Activated T-cell treated with anti-CD3 and anti-CD28 coated beads for 4 hours (primary cell): ENCODE results near the gene COL28A1.
"Not testable (repeated sequence)": the region's sequence is repeated elsewhere in the genome, so short reads cannot be mapped to it uniquely, and the experiment has no call there.

Experiments
- DNase-seq: peaks from one replicate; pipeline ENCODE4 v3.0.0-alpha.2; 2020

Gene COL28A1

GRCh38 chr7:7535691-7536090, at the start of gene COL28A1:
COL28A1 (minus strand) TSS chr7:7535873; CDS start chr7:7532875, 2,998 bp downstream.
- DNase-seq: no peak

- DNase-seq: no peak
Observed at GRCh38 chr7:7584653-7585052, 49.0 kb upstream of the COL28A1 start.

GRCh38 chr7:7583731-7584130, 48.1 kb upstream of the COL28A1 start:
- DNase-seq: no peak

- DNase-seq: no peak
Observed at GRCh38 chr7:7582596-7582995, 46.9 kb upstream of the COL28A1 start.

GRCh38 chr7:7581531-7582179, 46.0 kb upstream of the COL28A1 start:
- DNase-seq: no peak

GRCh38 chr7:7579638-7580037, 44.0 kb upstream of the COL28A1 start:
- no peak for DNase-seq

- no peak for DNase-seq
Observed at GRCh38 chr7:7577888-7578287, 42.2 kb upstream of the COL28A1 start.

GRCh38 chr7:7576344-7576743, 40.7 kb upstream of the COL28A1 start:
- no peak for DNase-seq

- DNase-seq: no peak
Observed at GRCh38 chr7:7573701-7574100, 38.0 kb upstream of the COL28A1 start.

GRCh38 chr7:7570584-7570983, 34.9 kb upstream of the COL28A1 start:
- DNase-seq: no peak

GRCh38 chr7:7569615-7570014, 33.9 kb upstream of the COL28A1 start:
- no peak for DNase-seq

- DNase-seq: no peak
Observed at GRCh38 chr7:7569081-7569527, 33.4 kb upstream of the COL28A1 start.

- DNase-seq: no peak
Observed at GRCh38 chr7:7568553-7568952, 32.9 kb upstream of the COL28A1 start.

- DNase-seq: no peak
Observed at GRCh38 chr7:7567898-7568531, 32.3 kb upstream of the COL28A1 start.

GRCh38 chr7:7566651-7567611, 31.3 kb upstream of the COL28A1 start, which contains the start of gene MIOS:
MIOS (plus strand) TSS chr7:7566884; CDS start chr7:7572476, 5,592 bp downstream.
- peak; percentile 71 for DNase-seq

- DNase-seq: no peak
Observed at GRCh38 chr7:7565746-7566650, 30.3 kb upstream of the COL28A1 start.

- DNase-seq: no peak
Observed at GRCh38 chr7:7565018-7565680, 29.5 kb upstream of the COL28A1 start.

- no peak for DNase-seq
Observed at GRCh38 chr7:7564323-7564780, 28.7 kb upstream of the COL28A1 start.

- no peak for DNase-seq
Observed at GRCh38 chr7:7563813-7564212, 28.1 kb upstream of the COL28A1 start.

- no peak for DNase-seq
Observed at GRCh38 chr7:7563269-7563668, 27.6 kb upstream of the COL28A1 start.

GRCh38 chr7:7562736-7563135, 27.1 kb upstream of the COL28A1 start:
- DNase-seq: no peak

- not testable (repeated sequence) for DNase-seq
Observed at GRCh38 chr7:7561591-7561990, 25.9 kb upstream of the COL28A1 start.
